M059J (cell line): ENCODE results near the gene TLR1. TPM values are rescaled to one million over a fixed set of nuclear protein-coding genes. Genes with fewer than 3 reads are reported as not detected.
A peak's percentile ranks its signal among the peaks of the same experiment; 100 is the strongest.
"Not testable (repeated sequence)": the region's sequence is repeated elsewhere in the genome, so short reads cannot be mapped to it uniquely, and the experiment has no call there.

Source experiments
- DNase-seq: peaks from one replicate; pipeline ENCODE4 v3.0.0-alpha.2; 2012; ENCODE audit warnings: low read depth
- total RNA-seq: library from RNA; depleted of rRNA; stranded (reverse); fragments of >200 nt; shearing (Covaris generic); gene quantifications from 2 replicates; pipeline ENCODE4 v1.2.3, GENCODE V29; 2014

TLR1 gene
- total RNA-seq, 1 experiment from 2014 or later, result 3.2 TPM

DNA sequence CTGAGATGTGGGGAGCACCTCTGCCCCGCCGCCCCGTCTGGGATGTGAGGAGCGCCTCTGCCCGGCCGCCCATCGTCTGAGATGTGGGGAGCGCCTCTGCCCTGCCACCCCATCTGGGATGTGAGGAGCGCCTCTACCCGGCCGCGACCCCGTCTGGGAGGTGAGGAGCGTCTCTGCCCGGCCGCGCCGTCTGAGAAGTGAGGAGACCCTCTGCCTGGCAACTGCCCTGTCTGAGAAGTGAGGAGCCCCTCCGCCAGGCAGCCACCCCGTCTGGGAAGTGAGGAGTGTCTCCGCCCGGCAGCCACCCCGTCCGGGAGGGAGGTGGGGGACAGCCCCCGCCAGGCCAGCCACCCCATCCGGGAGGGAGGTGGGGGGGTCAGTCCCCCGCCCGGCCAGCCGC is 2.9 kb upstream of the TLR1 start:
- DNase-seq, result not testable (repeated sequence)

DNA sequence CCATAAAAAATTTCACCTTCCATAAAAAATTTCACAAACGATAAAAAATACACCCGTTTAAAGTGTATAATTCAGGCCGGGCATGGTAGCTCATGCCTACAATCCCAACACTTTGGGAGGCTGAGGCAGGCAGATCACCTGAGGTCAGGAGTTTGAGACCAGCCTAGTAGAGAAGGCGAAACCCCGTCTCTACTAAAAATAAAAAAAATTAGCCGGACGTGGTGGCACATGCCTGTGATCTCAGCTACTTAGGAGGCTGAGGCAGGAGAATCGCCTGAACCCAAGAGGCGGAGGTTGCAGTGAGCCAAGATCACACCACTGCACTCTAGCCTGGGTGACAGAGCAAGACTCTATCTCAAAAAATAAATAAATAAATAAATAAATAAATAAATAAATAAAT is 1.7 kb upstream of the TLR1 start:
- DNase-seq, result not testable (repeated sequence)

DNA sequence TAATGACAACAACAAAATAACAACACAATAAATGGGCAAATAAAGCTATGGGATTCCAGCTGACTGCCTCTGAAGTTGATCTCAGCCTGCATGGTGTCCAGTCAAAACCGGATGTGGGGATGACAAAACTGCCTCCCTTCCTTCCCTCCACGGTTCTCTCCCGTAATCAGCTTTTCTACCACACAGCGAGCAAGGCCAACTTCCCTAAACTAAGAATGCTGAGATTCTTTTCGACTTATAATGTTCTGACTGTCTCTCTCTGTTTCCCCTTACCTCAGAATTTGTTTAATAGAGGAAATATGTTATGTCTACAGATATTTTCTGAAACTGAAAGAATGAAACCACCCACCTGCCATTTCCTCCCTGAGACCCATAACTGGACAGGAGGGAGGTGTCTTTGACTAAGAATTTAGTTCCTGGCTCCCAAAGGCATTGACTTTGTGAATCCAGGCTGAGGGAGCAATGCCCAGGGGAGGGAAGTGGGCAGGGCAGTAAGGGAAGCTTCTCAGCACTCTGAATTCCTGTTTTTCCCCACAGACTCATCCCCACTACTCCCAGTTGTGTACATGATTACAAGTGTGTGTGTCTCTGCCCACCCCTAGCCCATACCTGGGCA is 1.0 kb upstream of the TLR1 start:
- DNase-seq, result peak; percentile 67

DNA sequence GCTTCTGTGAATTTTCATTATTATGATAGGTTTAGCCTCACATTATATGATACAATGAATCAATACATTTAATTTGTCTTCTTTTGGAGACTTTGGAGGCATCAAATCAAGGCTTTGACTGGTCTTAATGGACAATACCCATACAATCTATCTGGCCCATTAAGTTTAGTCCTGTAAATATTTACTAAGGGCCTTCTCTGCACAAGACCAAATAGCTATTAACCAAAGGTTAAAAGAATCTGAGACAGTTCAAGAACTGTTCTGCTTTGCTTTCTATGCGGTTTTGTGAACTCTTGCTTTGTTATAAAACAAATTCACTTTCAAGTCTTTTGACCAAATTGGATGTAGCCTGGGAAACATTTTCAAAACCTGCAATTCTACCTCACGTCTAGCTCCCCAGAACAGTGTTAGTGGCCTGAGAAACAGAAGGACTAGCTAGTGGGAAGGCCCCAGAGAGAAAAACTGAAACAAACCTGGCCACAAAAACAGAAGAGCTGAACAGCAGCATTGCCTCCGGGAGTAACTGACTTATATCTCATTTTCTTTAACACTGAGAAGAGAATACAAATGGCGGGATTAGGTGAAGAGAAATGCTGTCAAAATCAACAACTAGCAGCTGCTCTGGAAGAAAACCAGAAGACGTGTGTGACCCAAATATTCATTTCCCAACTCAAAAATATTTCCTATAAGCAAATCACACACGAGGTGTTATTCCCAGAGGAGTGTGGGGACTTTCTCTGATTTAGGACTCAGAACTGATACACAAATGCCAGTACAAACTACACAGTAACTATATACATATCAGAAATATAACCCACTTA is 548 bp downstream of the TLR1 start:
- DNase-seq, result no peak

DNA sequence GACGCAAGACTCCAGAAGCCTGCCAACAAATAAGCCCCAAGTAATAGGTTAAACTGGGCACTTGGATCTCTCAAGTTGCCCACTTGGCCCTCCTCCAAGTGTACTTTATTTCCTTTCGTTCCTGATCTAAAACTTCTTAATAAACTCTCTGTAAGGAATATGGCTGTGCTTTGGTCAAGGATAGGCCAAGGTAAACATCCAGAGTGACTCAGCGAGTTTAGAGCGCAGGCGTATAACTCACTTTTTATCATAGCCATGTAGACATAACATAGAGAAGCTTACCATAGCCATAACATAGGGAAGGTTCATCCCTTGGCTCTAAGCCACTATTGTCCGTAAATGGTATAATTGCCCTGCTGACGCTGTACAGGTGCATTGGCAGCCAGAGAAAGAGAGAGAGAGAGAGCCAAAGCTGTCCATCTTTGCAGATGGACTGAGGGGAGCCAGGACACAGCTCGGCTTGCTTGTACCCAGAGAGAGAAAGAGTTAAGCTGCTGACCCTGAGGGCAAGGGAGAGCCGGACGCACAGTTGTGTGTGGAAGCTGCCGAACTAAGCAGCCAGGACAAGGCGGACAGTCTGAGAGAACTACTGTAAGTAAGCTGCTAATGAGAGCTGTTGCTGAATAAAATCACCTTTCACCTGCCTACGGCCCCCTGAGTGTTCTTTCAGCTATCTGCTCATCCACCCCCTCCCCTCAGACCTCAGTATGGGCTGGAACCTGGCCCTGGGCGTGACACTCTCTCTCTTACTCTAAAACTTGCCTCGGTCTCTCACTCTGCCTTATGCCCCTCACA is 1.8 kb downstream of the TLR1 start:
- no peak for DNase-seq

DNA sequence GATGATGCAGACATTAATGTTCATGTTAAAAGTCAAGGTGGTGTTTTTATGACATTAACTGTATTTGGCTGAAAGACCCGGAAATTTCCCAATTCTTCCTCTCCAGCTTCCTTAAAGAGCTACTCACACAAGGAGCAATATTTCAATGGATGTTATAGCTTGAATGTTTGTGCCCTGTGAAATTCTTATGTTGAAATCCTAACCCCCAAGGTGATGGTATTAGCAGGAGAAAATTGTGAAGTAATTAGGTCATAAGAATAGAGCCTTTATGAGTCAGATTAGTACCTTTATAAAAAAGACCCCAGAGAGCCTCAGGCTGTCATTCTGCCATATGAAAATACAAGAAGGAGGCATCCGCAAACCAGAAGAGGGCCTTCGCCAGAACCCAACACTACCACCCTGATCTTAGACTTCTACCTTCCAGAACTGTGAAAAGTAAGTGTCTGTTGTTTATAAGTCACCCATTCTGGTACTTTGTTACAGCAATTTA is 3.6 kb downstream of the TLR1 start:
- DNase-seq, result peak; percentile 22

DNA sequence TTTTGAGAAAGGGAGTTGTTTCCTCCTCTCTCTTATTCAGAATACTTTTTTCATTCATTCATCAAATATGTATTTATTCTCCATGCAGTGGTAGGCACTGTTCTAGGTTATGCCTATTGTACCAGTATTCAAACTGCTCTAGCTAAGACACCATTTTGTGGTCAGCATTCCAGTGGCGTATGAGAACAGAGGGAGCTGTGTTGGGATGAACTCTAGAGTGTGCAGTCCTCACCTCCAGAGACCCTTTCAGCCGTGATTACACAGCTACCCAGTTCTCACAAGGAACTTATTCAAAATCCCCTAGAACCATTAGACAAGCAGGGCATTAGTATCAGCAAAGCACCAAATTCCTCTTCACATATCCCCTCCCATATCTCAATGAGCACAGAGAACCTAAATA is 4.2 kb downstream of the TLR1 start:
- no peak for DNase-seq

DNA sequence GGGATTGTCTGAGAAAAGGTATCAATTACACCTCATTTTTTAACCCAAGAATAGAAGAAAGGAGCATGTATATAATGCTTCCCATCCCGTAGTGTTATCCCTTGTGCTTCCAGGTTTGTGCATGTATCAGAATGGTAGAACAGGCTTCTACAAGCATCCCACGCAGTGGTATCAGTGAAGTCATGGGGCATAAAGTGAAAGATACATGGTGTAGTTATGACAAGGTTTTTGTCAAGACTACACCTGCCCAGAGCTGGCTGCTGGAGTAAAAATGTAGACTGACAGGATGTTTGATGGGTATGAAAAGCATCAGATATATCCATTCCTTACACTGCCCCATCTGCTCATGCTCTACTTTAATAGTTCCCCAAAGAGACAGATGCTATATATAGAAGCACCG is 9.5 kb downstream of the TLR1 start:
- DNase-seq, result no peak

DNA sequence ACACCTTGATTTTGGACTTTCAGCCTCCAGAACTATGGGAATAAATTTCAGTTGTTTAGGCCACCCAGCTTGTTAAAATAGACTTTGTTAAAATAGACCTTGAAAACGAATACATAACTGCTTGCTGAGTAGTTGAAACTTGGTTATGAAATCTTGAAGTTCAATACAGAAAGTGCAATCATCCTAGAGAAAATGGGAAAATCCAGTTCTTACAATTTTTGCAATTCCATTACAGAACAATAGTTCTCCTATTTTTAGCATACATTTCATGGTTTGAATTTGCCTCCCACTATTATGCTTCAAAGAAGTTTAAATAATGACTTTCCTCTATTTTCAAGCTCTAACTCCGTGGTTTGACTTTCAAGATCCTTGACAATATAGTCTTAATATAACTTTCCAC is 10.5 kb downstream of the TLR1 start:
- no peak for DNase-seq

DNA sequence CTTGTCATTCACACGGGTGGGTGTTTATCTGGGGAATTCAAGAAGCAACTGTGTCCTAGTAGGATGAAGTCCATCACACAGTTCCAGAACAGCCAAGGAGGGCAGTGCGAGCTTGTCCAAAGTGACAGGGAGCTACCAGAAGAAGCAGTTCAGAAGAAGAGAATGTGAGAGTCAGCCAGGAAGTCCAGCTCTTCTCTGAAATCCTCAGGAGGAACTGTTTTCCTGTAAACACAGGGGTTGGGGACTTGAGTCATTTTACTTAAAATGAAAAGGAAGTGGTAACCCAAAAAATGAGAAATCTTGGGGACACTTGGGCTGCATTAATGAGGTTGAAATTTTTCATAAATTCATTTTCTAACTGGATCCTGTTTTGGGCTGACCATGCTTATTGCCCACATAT is 13.6 kb downstream of the TLR1 start:
- no peak for DNase-seq

DNA sequence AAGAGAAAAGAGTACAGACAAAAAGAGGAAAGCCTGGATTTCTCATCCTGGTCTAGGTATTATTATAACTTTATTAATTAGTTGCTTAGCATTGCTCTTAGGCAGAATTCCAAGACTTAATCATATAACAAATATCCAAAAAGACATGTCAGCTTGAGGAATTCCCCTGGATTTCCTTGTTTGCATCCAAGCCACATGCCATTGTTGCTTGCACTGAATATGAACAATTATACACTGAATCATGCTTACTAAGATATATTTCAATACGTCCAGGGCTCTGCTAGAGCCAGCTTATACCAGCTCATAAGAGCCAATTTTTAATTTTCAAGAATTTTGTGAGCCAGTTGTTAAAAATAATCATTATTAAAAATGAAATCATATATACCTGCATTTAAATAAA is 16.3 kb downstream of the TLR1 start:
- DNase-seq, result peak; percentile 32

DNA sequence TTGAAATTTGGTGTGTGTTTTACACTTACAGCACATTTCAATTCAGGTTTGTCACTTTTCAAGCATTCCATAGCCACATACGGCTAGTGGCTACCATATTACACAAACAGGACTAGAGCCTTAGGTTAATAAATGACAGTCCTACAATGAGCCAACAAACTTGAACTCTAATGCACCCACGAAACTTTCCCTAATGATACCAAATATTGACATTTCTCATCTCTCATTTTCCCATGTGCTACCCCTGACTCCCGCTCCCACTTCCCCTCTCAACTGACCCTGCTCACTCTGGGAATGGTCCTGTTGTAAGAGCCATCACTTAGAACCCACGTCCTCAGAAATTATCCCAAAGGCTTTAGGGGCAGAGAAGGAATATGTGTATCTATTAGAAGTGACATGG is 16.9 kb downstream of the TLR1 start:
- DNase-seq, result no peak

DNA sequence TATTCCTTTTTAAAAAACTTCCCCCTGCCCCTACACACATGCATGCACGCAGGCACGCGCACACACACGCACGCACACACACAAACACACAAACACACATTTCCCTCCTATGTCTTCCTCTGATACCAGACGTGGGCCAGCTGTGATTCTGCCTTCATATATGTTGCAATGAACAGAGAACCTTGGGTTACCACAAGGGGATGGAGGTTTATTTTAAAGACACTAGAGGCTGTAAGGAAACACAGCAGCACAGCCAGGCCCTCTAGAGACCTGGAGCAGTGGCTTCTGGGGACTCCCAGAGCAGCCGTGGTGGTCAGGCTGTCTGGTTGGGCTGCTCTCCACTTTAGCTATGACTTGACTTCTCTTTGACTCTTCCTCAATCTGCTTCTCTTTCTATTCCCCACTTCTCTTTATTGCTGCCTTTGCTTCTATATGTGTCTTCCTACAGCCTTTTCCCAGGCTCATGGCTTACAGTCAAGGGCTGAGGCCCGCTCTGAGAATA is 18.6 kb downstream of the TLR1 start:
- DNase-seq, result no peak

DNA sequence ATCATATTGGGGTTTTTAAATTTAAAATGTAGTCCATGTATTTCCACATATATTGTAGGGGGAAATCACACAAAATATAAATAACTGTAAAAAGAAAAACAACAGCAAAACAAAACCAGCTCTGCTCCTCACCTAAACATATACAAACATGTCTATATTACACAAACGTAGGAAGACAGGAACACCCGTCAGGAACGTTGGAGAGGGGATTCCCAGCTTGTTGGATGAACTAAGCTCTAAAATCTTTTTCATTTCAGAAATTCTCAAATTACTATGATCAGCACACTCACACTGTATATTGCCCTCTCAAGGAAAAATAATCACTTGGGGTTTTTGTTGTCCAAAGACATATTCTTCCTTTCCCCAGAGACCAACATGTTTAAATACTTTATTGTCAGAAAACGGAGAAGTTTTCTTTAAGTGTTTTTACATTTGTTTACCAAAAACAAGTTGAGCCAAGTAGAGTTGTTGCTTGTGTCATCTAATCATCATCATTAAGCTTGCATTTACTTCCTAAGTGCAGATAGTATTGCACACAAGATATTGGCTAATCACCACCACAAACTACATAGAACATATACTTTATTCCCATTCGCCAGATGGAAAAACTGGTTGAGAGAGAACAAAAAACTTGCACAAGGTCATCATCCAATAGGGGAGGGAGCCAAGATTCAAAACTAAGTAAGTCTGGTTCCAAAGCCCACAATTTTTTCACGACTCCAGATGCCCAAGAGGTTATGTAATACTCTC is 19.4 kb downstream of the TLR1 start:
- DNase-seq, result no peak

DNA sequence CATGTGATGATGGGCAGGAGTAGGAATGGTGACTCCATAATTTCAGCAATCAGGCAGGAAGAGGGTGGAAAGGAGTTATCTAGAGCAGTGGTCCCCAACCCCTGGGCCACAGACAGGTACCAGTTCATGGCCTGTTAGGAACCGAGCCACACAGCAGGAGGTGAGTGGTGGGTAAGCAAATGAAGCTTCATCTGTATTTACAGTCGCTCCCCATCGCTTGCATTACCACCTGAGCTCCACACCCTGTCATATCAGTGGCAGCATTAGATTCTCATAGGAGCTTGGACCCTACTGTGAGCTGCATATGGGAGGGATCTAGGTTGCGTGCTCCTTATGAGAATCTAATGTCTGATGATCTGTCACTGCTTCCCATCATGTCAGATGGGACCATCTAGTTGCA is 20.4 kb downstream of the TLR1 start:
- no peak for DNase-seq

DNA sequence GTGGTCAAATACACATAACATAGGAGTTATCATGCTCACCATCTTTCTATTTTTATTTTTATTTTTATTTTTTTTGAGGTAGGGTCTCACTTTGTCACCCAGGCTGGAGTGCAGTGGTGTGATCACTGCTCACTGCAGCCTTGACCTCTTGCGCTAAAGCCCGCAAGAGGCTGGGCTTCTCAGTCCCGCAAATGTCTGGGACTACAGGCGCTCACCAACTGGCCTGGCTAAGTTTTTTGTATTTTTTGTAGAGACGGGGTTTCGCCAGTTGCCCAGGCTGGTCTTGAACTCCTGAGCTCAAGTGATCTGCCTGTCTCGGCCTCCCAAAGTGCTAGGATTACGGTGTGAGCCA is 21.5 kb downstream of the TLR1 start:
- DNase-seq, result no peak

DNA sequence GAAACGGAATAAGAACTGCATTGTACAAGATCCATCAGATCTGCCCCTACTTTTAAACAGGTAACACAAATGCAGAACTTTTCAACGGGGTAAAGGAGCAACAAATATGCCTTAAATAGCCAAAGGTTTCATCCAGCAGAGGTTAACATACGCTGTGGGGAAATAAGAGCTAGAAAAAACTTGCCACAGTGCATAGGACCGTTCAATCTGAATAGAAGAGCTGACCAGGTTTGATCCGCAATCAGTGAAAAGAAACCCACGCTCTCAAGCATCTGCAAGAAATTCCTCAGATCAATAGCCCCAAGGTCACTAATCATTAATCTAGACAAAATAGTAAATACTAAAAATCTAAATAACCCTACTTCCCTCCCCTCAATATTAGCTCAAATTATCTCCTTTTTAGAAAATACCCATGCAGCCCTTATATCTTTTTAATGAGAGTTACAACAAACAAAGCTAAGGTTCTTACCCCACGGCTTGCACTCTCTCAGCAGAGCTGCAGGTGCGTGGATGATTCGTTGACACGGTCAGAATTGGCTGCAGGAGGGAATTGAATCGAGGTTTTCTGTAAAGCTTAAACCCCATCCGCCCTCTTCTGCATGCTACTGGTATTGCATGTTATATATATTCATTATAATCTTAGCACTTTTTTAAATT is 22.0 kb downstream of the TLR1 start, which contains the start of gene TLR10:
Gene TLR10, minus strand, starts transcription at position 539 of the 657 bp plus-strand sequence. CDS start 7,400 bp downstream, outside the sequence.
- DNase-seq, result peak; percentile 55

DNA sequence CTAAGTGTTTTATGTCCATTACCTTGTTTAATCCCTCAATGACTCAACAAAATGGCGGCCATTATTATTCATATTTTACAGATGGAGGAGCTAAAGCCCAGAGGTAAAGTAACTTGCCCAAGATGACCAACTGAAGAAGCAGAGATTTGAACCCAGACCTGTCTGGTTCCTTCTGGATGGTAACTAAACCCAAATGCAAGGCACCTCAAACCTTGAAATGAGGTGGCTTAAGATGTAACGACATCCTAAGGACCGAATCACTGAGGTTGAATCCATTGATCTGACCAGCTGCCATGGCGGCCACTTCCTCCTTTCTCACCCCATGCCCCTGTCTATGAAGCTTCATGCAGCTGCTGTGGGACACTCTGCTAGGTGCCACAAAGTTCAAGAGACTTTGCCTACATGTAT is 22.7 kb downstream of the TLR1 start:
- no peak for DNase-seq

DNA sequence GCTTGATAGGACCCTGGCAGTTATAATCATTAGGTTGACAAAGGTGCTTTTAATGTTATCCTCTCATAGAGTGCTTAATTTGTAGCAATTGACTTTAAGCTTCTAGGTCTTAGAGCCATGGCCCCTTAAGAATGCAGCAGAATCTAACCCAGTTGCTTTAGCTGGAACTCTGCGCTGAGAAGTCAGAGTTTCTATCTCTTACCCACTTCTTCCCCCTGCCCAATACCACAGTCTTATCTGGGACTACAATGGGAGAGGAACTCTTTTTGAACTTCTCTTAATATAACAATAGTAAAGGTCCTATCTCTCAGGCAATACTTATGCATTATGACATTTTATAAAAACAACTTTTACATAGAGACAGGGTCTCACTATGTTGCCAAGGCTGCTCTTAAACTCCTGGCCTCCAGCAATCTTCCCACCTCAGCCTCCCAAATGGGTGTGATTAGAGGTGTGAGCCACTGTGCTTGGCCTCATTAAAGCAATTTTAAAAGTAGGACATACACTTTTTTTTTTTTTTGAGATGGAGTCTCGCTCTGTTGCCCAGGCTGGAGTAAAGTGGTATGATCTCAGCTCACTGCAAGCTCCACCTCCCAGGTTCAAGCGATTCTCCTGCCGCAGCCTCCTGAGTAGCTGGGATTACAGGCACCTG is 23.6 kb downstream of the TLR1 start:
- no peak for DNase-seq

DNA sequence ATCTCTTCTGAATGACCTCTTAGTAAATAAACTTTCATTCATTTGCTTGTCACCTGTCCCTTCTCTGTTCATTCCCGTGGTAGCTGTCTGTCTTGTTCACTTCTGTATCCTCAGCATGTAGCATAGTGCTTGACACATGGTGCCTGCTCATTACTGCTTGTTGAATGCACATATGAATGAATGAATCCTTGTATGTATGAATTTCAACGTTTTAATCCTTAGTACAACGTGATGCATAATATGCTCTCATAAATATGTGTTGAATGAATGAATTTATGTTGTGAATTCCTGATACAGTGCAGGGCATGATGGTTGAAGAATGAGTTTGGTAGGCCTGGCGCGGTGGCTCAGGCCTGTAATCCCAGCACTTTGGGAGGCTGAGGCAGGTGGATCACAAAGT is 24.8 kb downstream of the TLR1 start:
- no peak for DNase-seq

DNA sequence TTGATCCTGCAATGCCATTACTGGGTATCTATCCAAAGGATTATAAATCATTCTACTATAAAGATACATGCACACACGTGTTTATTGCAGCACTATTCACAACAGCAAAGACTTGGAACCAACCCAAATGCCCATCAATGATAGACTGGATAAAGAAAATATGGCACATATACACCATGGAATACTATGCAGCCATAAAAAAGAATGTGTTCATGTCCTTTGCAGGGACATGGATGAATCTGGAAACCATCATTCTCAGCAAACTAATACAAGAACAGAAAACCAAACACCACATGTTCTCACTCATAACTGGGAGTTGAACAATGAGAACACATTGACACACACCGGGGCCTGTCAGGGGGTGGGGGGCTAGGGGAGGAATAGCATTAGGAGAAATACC is 26.7 kb downstream of the TLR1 start:
- DNase-seq, result not testable (repeated sequence)
